GM12891 (cell line): ENCODE data around the gene NBAS.

ENCODE experiments used
- DNase-seq: peaks from one replicate; pipeline ENCODE4 v3.0.0; 2011; ENCODE audit warnings: low spot score; ENCODE audit not compliant: insufficient read length
- FAIRE-seq: peaks from 2 replicates; lab custom pipeline; 2011; peaks lifted over from hg19 to GRCh38; lab: Jason Lieb, UNC
- PAX5 ChIP-seq: IDR thresholded peaks from 2 replicates; pipeline ENCODE4 v1.6.1; 2011; ENCODE audit warnings: low read length, moderate library complexity, mild to moderate bottlenecking; ENCODE audit not compliant: insufficient read depth, severe bottlenecking
- POLR2A ChIP-seq: IDR thresholded peaks from 2 replicates; pipeline ENCODE4 v1.6.1; 2011; ENCODE audit warnings: low read depth, low read length, control low read depth
- POLR2AphosphoS5 ChIP-seq: IDR thresholded peaks from 2 replicates; pipeline ENCODE4 v1.6.1; 2011; ENCODE audit warnings: low read depth, low read length, control low read depth
- POU2F2 ChIP-seq: IDR thresholded peaks from 2 replicates; pipeline ENCODE4 v1.6.1; 2011; ENCODE audit warnings: low read depth, mild to moderate bottlenecking, control low read depth, low read length, moderate library complexity
- SPI1 ChIP-seq: IDR thresholded peaks from 2 replicates; pipeline ENCODE4 v1.6.1; 2011; ENCODE audit warnings: low read depth, low read length, control low read depth
- TAF1 ChIP-seq: IDR thresholded peaks from 2 replicates; pipeline ENCODE4 v1.6.1; 2011; ENCODE audit warnings: low read depth, low read length, control low read depth

NBAS gene

DNA sequence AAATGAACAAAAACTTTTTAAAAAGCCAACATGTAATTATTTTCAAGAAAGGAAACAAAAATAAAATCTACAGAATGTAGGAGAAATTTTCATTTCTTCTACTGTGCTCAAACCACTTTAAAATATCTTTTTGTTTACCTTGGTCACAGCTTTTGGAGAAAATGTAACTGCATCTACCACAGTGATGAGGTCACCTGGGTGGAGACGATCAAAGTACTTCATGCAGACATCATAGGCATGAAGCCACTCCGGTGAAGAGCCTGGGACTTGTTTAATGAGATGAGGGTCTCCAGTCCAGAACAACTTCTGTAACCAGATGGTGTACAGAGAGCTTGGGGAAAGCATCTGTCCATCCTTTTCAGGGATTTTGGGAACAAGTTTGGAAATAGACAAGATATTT lies 285.8 kb downstream of the NBAS start:
- TF ChIP-seq SPI1 (no peak), TAF1 (no peak), PAX5 (no peak)
- FAIRE-seq (no peak), DNase-seq (no peak)

DNA sequence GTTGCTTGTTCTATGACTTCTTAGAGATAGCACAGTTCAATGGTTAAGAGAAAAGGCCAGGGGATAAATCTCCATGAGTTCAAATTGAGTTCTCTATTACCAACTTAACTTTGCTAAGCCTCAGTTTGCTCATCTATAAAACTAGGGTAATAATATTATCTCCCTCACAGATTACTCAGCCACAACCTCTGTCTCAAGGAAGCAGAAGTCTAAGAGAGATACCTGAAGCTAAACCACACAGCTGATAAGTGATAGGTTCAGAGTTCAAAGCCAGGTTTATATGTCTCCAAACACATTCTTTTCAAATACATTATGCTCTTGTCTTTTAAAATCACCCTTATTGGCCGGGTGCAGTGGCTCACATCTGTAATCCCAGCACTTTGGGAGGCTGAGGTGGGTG lies 287.7 kb downstream of the NBAS start:
- no peak for TF ChIP-seq PAX5
- no peak for TF ChIP-seq TAF1
- no peak for TF ChIP-seq POU2F2
- TF ChIP-seq POLR2A: no peak
- DNase-seq (no peak), FAIRE-seq (no peak)

DNA sequence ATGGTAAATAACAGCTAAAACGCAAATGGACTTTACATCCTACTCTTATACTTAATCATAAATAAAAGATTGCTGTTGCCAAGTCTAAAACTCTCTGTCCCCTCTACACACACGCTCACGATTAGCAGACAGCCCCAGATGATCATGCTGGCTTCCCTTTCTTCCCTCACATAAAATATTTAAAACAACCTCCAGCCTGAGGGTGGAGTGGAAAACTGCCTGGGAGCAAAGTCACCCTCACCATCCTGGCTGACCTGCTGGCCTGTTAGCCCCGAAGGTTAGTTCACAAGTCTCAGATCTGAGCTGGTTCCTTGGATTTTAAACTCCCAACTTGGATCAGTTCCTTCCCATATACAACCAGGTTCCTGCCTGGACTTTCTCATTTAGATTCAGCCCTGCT lies 288.2 kb downstream of the NBAS start:
- DNase-seq (no peak), FAIRE-seq (no peak)
- TF ChIP-seq POLR2AphosphoS5: no peak
- TF ChIP-seq SPI1: no peak
- TF ChIP-seq PAX5: no peak

DNA sequence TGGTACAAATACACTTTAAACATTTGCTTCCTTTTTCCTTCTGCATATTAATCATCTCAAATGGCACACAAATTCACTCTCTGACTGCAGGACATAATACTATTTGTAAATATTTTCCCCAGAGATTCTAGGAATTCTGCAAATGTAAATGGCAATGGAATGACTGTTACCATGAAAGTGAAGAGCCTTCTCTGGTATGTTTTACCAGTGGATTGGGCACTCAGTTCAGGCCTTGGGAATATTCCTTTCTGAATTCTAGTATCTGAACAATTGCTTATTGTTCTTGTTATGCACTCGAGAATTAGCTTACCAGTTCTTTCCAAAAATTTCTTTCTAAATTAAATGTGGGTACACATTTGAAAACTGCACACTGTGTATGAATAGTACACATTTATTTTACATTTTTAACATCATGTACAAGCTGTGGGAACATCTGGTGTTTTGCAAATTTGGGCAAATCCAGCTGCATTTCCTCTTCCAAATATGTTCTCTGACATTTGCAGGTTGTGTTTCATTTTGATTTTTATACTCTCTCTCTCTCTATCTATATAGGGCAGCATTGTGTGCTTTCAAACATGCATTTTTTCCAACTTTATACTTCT lies 289.1 kb downstream of the NBAS start:
- FAIRE-seq: no peak
- no peak for DNase-seq
- TF ChIP-seq POLR2AphosphoS5 (no peak), PAX5 (no peak), POU2F2 (no peak), SPI1 (no peak), TAF1 (no peak), POLR2A (no peak)

DNA sequence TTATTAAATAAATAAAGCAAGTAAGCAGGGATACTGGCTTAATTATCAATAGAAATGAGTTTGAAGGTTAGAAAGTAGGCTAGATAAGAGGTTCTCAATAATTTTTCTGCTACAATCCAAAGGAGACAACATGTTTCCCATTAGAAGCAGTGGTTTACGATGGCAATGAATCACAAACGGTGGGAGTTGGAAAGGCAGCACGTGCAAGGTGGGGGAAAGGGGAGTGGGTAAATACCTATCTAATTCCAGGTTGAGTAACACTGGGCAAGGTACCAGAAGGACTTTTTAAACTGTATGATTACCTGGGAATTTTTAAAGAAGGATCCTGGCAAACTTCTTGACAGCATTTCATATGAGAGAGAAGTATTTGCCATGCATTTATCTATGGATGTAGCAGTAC lies 289.9 kb downstream of the NBAS start:
- DNase-seq (no peak), FAIRE-seq (peak; percentile 28)
- no peak for TF ChIP-seq POU2F2
- TF ChIP-seq PAX5: no peak
- no peak for TF ChIP-seq POLR2AphosphoS5
- TF ChIP-seq SPI1: no peak
- no peak for TF ChIP-seq POLR2A
- TF ChIP-seq TAF1: no peak

DNA sequence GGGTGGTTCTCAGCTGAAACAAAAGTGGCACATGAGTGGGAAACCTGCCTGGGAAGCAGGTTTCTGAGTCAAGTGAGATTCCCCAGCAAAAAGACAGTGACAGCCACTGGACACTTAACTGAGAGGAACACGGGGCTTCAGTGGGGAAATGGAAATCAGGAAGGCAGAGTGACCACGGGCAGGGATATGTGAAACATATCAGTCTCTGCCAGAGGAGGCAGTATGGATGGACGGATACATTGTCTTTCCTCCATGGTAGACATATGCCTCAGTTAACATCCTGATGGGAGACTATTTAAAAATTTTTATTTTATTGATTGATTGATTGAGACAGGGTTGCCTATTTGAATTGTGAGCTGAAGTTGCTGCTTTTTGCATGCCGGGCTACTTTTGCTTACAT lies 292.1 kb downstream of the NBAS start:
- FAIRE-seq (no peak), DNase-seq (no peak)
- TF ChIP-seq POLR2AphosphoS5: no peak
- TF ChIP-seq POU2F2: no peak
- no peak for TF ChIP-seq POLR2A
- TF ChIP-seq SPI1: no peak
- no peak for TF ChIP-seq PAX5
- no peak for TF ChIP-seq TAF1

DNA sequence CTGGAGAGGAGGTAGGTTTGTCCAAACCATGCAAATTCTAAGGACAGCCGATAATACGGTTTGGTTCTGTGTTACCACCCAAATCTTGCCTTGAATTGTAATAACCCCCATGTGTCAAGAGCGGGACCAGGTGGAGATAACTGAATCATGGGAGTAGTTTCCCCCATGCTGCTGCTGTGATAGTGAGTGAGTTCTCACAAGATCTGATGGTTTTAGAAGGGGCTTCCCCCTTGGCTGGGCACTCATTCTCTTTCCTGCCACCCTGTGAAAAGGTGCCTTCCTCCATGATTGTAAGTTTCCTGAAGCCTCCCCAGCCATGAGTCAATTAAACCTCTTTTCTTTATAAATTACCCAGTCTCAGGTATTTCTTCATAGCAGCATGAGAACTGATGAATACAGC lies 295.2 kb downstream of the NBAS start:
- TF ChIP-seq POLR2A (no peak), PAX5 (no peak), POU2F2 (no peak), SPI1 (no peak), TAF1 (no peak), POLR2AphosphoS5 (no peak)
- FAIRE-seq: no peak

DNA sequence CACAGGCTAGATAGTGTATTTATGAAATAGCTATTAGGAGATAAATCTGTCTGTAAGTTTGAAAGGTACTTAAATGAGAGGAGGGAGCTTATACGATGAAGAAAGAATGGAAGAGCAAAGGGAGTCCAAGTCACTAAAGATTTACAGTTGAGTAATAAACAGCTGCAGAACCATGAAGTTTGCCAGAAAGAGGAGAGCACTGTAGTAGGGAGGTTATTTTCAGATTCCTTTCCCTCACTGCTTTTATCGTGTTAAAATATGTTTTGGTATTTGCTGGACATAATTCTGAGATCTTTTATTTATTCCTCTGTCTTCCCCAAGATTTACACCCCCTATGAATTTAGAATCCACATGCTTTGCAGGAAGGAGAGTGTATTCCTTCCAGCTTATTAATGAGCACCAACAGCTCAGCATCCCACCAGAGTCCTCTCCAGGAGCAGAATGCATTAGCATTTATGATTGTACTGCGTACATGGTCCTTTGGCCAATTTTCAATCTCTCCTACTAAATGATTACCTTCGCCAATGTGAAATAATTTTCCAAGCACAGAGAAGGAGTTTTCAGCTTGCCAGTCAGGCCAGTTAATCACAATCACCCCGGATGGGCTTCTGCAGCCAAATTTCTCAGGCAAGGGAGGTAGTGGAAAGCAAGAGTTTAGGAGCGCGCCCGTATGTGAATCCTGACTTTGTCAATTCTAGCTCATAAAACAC lies 297.0 kb downstream of the NBAS start:
- no peak for DNase-seq
- TF ChIP-seq POLR2A (no peak), TAF1 (no peak), PAX5 (no peak), POU2F2 (no peak), POLR2AphosphoS5 (no peak), SPI1 (no peak)
- no peak for FAIRE-seq

More for the DNA sequence above, 295.2 kb downstream of the NBAS start:
- DNase-seq: no peak

DNA sequence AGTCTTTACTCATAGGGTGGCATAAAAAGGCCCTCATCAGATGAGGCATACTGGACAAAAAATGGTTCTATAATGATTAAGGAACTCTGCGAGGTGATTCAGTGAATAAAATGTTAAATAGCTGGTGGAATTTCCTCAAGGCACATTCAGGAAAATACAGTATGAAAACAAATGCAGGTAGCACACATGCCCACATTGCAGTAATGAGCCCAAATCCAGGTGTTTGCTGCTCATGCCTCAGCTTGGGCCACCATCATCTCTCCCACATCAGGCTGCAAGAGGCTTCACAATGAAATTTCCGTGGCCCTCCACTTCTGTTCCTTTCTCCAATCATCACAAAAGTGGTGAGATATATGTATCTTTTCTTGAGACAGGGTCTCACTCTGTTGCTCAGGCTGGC lies 298.3 kb downstream of the NBAS start:
- FAIRE-seq (no peak), DNase-seq (no peak)

DNA sequence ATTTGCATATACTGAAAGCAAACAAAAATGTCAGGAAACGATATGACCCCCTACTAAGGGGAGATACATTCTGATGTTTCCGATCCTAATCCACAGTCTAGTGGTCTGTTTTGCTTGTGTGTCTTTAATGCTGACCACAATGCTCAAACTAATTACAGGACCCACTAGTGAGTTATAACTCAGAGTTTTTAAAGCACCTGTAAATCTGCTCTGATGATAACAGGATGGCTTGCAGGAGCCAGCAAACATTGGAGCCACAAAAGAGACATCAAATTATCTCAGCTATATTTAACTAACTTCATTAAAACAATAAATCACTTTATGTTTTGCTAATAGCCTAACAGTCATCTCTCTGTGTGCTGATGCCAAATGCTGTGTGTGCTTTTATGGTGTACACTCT lies 300.3 kb downstream of the NBAS start:
- DNase-seq: no peak
- no peak for TF ChIP-seq POLR2AphosphoS5
- no peak for TF ChIP-seq SPI1
- TF ChIP-seq POLR2A: no peak
- TF ChIP-seq POU2F2: no peak
- no peak for TF ChIP-seq TAF1
- no peak for TF ChIP-seq PAX5
- FAIRE-seq: no peak

More for the DNA sequence above, 298.3 kb downstream of the NBAS start:
- TF ChIP-seq POLR2A (no peak), POU2F2 (no peak), PAX5 (no peak), POLR2AphosphoS5 (no peak), TAF1 (no peak), SPI1 (no peak)

DNA sequence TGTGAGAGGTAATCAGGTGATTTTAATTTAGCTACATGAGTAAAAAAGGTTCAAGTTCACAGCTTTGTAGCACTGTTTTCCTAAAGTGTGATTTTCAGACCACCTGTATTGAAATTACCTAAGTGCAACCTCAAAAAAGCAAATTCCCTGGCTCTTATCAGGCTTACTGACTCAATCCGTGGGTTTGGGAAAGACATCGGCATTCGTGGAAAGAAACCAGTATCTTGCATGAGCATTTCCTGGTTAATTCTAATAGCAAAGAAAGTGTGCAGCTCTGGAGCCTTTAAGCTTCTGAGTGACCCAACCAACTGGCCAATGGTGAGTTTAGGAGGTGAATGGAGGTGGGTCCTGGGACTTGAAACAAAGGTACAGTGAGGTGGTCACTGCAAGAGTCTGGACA lies 300.9 kb downstream of the NBAS start:
- TF ChIP-seq POLR2AphosphoS5: no peak
- TF ChIP-seq SPI1: no peak
- TF ChIP-seq TAF1: no peak
- no peak for TF ChIP-seq POLR2A
- TF ChIP-seq POU2F2: no peak
- no peak for TF ChIP-seq PAX5
- FAIRE-seq: no peak

More for the DNA sequence above, 300.9 kb downstream of the NBAS start:
- DNase-seq: no peak
